ENCODE measurements around the gene CDH19. TPM values are rescaled to one million over a fixed set of nuclear protein-coding genes. Genes with fewer than 3 reads are reported as not detected.

The CDH19 gene
- total RNA-seq, 4 donors from 2014 or later: 1.3 to 9.5 (median 6.8) TPM

DNA sequence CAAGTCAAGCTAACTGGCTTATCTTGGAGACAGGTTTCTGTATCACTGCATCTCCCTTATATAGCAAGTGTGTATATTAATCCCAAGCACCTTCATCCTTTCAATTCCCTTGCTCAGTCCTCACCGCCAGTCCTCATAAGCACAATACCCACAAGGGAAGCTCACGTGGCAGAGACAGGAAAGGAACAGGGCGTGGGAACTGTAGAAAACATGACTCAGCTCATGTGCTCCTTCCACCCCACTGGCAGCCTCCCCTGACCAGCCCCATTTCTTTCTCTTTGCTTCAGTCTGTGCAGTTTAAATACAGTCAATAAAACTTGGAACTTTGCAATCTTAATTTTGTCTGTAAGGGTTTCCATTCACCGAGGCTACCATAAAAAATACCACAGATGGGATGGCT, 36.5 kb upstream of the CDH19 start:
- H3K4me3 ChIP-seq (ENCODE audit: low read depth, poor library complexity, severe bottlenecking): no peak overlapping the region
- WGBS, 2 donors: 47 to 48% methylated on average over 4 of the region's 4 CpGs
- TF ChIP-seq, protein P1, sequence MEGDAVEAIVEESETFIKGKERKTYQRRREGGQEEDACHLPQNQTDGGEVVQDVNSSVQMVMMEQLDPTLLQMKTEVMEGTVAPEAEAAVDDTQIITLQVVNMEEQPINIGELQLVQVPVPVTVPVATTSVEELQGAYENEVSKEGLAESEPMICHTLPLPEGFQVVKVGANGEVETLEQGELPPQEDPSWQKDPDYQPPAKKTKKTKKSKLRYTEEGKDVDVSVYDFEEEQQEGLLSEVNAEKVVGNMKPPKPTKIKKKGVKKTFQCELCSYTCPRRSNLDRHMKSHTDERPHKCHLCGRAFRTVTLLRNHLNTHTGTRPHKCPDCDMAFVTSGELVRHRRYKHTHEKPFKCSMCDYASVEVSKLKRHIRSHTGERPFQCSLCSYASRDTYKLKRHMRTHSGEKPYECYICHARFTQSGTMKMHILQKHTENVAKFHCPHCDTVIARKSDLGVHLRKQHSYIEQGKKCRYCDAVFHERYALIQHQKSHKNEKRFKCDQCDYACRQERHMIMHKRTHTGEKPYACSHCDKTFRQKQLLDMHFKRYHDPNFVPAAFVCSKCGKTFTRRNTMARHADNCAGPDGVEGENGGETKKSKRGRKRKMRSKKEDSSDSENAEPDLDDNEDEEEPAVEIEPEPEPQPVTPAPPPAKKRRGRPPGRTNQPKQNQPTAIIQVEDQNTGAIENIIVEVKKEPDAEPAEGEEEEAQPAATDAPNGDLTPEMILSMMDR (IDR thresholded peaks at IDR 0.05): no peak
- TF ChIP-seq POLR2A (IDR thresholded peaks at IDR 0.05): no peak
- DNase-seq (ENCODE audit: low spot score in 2 of 2): peak in 1 of 2 donors; percentile 44
- intact Hi-C loops (cut with DNase I; ENCODE audit: low total_unique reads): no loop called here

DNA sequence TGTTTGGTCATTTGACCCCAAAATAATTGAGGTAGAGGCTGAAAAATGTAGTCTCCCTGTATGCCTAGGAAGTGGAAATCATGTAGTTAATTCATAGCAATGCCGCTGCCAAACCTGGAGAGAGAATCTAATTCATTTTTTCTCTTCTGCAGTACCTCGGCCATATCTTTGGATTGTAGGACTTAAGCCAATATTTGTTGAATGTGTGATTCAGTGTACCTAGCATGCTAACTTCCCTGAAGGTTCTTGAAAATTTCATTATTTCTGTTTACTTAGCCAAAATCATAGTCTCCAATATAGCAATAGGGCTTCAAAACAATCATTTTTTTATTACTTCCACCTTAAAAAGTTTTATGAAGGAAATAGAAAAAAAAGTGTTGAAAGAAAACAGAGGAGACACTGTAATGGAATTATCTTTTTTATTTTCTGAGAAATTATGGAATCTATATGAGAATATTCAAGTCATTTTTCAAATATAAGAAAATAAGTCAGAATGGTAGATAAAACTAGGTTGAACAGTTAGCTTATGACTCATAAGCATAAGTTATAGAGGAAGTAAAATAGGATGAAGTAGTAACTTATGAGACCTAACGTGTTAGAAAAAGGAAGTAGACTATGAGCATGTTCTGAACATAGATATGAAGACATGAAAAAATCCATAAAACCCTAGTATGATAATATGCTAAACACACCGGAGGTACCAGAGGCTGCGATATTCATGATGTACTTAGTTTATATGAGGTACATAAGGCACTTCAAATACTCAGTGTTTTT, 35.2 kb upstream of the CDH19 start:
- intact Hi-C loops (cut with DNase I; ENCODE audit: low total_unique reads): no loop called here
- TF ChIP-seq, protein P1 (IDR thresholded peaks at IDR 0.05): no peak
- TF ChIP-seq POLR2A (IDR thresholded peaks at IDR 0.05): no peak
- WGBS, 2 donors: 77 to 82% methylated on average over 5 of the region's 5 CpGs
- no peak overlapping the region for H3K4me3 ChIP-seq (ENCODE audit: low read depth, poor library complexity, severe bottlenecking)
- DNase-seq (ENCODE audit: low spot score in 2 of 2): no peak

DNA sequence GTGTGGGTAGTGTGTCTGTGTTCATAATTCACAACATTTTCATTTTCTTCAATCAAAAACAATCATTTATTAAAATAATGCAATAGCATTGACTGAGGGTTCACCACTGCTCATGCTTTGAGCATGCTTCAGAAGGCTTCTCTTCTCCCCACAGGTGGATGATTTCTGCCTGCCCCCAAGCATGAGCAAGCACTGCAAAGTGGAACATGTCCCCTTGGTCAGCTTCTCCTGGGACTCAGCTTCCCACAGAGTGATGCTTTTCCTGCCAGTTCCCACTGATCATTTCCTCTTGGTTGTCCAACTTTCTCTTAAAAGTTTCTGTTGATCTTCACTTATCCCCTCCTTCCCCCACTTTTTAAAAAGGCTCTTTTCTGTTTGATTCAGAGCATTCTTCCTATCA, 31.5 kb upstream of the CDH19 start:
- H3K4me3 ChIP-seq (ENCODE audit: low read depth, poor library complexity, severe bottlenecking): no peak overlapping the region
- intact Hi-C loops (cut with DNase I; ENCODE audit: low total_unique reads): no loop called here
- DNase-seq (ENCODE audit: low spot score in 2 of 2): no peak
- TF ChIP-seq, protein P1 (IDR thresholded peaks at IDR 0.05): no peak
- no peak for TF ChIP-seq POLR2A (IDR thresholded peaks at IDR 0.05)

DNA sequence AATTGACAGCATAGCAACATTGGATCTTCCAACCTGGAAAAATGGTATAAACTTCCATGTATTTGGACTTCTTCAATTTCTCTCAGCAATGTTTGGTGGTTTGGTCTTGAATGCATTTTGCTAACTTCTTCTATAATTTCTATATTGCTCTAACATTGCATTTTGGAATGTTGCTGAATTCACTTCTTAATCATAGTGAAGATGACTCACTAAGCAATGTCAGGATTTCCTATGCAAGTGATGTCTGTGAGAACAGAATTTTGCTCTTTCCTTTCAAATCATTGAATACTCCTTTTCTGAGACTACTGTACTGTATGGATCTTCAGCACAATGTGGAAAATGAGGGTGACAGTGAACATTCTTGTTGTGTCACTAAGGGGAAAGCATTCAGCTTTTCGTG, 28.9 kb upstream of the CDH19 start:
- no peak overlapping the region for H3K4me3 ChIP-seq (ENCODE audit: low read depth, poor library complexity, severe bottlenecking)
- TF ChIP-seq, protein P1 (IDR thresholded peaks at IDR 0.05): no peak
- TF ChIP-seq POLR2A (IDR thresholded peaks at IDR 0.05): no peak
- DNase-seq (ENCODE audit: low spot score in 2 of 2): no peak
- intact Hi-C loops (cut with DNase I; ENCODE audit: low total_unique reads): no loop called here
- 81 to 85% methylated on average over 1 of the region's 1 CpG for WGBS, 2 donors

DNA sequence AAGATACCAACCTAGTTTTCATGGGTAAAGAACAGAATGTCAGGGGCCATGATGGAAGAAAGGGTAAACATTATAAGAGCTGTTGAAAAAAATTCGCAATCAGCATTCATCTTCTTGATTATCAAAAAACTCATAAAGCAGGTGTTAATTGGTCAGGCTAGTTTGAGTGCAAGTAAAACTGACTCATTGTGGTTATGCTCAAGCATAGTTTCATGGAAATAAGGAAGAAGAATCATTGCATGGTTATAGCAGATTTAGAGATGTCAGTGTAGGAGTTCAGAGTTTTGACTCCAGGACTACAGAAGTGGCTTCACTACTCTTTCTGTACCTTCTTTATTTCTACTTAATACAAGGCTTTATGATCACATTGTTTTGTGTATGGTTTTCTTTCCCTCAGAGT, 26.9 kb upstream of the CDH19 start:
- no peak for TF ChIP-seq POLR2A (IDR thresholded peaks at IDR 0.05)
- TF ChIP-seq, protein P1 (IDR thresholded peaks at IDR 0.05): no peak
- intact Hi-C loops (cut with DNase I; ENCODE audit: low total_unique reads): no loop called here
- WGBS, 2 donors: 77 to 88% methylated on average over 1 of the region's 1 CpG
- H3K4me3 ChIP-seq (ENCODE audit: low read depth, poor library complexity, severe bottlenecking): no peak overlapping the region
- no peak for DNase-seq (ENCODE audit: low spot score in 2 of 2)

DNA sequence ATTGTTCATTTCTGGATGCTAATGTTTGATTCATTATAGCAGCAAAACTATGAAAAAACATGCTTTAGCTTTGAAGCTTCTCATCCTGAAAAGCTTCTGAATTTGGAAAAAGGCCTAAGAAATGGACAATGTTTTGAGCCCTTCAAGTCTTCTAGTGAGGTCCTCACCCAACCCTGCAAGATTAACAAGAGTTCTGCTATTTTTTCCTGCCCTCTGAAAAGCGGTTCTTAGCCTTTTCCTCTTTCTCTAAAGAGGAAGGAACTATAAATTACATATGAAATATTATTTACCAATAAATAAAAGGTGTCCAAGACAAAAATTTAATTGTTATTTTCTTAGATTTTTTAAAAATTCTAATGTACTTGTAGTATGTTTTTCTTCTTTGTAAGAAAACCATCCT, 19.9 kb upstream of the CDH19 start:
- 72 to 75% methylated on average over 1 of the region's 1 CpG for WGBS, 2 donors
- DNase-seq (ENCODE audit: low spot score in 2 of 2): no peak
- TF ChIP-seq POLR2A (IDR thresholded peaks at IDR 0.05): no peak
- TF ChIP-seq, protein P1 (IDR thresholded peaks at IDR 0.05): no peak
- no peak overlapping the region for H3K4me3 ChIP-seq (ENCODE audit: low read depth, poor library complexity, severe bottlenecking)
- intact Hi-C loops (cut with DNase I; ENCODE audit: low total_unique reads): no loop called here

Measured in lower leg skin (tissue), 4 donors.